Activated CD4-positive, alpha-beta T cell treated with anti-CD3 and anti-CD28 coated beads for 4 hours (primary cell): ENCODE results near the gene FADS6.
"Not testable (repeated sequence)": the region's sequence is repeated elsewhere in the genome, so short reads cannot be mapped to it uniquely, and the experiment has no call there.

Experiments
- DNase-seq, 2 donors: peaks; one replicate each; pipeline ENCODE4 v3.0.0-alpha.2; 2020

Gene FADS6

DNA sequence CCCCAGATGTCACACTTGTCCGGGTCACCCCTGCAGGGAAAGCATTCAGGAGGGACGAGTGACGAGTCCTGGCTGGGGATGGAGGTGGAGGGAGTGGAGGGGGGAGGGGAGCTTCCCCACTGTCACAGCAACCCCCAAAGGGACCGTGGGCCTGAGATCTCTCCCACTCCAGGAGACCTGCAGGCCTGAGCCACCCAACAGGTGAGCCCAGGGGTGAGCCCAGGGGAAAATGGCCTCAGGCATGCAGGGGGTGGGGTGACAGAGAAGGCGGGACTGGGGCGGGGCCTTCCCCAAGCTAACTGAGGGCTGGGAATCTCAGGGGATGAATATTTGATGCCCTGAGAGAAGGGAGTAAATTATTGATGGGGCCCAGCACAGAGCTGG, 27.2 kb upstream of the FADS6 start:
- no peak for DNase-seq

DNA sequence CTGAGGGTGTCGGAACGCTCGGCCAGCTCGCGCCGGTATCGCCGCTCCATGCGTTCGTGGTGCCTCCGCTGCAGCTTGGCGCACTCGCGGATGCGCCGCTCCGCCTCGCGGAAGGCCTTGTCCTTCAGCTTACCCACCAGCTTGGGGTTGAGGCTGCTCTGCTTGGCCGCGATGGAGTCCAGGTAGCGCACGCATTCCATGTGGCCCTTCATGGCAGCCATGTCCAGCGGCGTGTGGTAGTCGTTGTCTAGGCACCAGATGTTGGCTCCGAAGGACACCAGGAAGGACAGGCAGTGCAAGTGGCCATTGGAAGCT, 26.8 kb upstream of the FADS6 start:
- no peak for DNase-seq

DNA sequence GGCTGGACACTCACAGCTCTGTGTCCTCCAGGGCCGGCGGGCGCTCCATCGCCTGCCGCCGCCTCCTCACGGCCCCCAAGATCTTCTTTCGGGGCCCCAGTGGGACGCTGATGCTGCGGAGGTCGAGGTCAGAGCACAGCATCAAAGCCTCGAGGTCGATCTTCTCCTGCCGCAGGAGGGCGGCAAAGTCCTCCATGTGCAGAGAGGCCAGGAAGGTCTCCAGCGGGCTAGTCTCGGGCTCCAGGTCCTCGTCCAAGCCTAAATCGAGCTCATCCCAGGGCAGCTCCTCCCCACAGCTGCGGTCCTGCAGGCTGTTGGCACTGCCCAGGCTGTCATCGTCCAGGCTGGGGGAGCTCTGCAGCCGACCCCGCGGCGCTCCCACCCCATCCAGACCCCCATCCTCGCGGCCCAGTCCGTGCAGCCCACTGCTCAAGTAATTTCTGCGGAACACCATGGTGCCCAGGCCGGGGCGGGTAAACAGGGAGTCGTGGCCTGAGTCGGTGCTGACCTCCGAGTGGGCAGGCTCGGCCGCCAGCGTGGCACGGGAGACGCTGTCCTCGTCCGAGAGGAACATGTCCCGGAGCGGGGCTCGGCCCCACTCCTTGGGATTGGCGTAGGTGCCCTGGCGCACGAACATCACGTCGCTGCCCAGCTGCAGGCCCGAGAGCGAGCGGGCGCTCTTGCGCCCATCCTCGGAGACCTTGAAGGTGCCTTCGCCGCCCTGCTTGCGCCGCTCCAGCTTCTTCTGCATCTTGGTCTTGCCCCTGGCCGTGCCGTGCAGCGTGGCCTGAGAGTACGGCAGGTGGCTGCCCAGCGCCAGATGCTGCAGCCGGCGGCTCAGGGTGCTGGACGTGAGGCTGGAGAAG, 26.2 kb upstream of the FADS6 start:
- no peak for DNase-seq

DNA sequence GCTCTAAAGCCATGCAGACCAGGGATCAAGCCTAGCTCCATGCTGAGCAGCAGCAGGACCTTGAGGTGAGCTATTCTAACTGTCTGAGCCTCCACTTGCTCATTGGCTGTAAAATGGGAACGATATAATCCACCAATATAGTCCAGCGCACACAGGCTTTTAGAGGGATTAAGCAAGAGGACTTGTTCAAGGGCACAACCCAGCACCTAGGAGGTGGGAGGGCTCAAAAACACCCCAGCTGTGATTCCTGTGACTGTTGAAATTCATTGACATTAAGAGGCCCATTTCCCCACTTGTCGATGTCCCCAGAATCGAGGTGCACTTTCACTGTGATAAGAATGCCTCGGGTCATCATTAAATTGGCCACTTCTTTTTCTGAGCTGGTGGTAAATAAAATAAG, 25.5 kb upstream of the FADS6 start:
- no peak for DNase-seq

DNA sequence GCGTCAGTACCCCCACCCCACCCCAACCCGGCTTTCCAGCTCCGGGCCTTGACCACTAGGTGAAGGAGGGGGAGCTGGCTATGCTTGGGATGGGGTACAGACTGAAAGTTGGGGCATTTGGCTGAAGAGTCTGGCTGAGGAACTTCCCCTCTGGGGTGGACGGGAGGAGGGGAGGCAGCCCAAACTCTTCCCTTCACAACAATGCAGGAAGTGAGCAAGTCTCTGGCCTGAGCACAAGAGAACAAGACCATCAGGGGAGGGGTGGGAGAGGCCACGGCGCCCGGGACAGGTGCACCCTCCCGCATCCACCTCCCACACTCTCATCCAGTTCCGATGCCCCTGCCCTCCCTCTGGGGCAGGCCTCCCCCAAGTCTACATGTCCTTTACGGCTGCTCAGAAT, 24.0 kb upstream of the FADS6 start:
- no peak for DNase-seq

DNA sequence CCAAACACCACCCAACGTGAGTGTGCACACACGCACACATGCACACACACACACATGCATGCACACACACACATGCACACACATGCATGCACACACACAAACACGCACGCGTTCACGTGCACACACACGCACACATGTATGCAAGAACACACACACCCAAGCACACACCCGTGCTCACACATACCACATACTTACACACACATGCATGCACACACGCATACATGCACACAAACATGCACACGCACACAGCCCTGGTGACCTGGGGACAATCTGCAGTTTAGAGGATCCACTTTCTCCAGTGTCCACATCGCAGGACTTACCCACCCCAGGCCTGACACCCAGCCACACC, 23.4 kb upstream of the FADS6 start:
- DNase-seq: no peak

DNA sequence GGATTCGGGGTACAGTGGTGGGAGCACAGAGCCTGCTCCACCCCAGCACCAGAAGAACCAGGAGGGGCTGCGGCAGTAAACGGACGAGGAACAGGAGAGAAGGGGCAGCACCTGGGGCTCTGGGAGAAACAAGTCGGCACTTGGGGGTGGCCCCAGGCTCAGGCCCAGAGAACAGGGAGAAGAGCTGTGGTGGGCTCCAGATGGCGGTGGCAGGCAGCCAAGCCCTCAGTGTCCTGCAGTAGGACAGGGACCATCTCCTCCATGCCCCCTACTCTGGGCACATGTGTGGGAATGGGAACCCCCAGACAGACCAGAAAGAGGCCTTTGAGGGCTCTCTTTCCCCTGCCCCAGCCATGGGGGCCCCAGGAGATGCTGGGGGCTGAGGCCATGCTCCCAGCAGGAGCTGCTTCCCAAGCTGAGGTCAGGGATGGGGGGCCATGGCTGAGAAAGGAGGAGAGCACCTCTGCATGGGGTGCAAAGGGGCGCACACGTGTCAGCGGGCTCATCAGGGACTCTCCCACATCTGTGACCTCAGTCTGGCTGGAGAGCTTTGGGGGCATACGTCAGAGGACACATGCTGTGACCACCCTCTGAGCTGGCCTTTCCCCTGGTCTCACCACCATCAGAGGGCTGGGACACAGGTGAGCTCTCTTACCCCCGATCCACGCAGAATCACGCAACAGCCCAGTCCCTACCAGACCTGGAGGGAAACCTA, 22.9 kb upstream of the FADS6 start:
- no peak for DNase-seq

DNA sequence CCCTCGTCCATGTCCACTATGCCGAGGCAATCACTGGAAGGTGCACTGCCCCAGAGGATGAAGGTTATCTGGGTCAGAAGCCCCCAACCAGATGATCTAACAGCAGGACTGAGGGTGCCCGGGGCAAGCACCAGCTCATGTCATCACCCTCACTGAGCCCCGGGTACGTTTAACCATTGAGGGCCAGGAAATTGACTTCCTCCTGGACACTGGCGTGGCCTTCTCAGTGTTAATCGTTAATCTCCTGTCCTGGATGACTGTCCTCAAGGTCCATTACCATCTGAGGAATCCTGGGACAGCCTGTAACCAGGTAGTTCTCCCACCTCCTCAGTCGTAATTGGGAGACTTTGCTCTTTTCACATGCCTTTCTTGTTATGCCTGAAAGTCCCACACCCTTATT, 18.0 kb upstream of the FADS6 start:
- DNase-seq: not testable (repeated sequence)

DNA sequence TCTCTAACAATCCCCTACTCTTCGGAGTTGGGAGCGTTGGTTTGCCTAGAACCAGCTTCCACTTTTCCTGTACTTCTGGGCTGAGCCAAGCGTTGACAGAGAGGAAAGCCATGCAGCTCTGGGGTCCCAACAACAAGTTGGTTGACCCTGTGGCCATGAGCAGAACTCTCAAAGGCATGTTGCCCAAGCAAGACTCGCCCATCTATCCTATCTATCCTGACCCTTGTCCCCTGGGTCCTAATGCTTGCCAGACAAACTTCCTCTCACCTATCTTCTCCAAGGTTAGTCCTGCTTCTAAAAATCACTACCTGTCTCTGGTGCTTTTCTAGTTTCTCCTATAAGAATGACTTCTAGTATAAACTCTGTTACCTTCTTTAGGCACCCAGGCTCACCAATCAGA, 15.7 kb upstream of the FADS6 start:
- DNase-seq: not testable (repeated sequence)

DNA sequence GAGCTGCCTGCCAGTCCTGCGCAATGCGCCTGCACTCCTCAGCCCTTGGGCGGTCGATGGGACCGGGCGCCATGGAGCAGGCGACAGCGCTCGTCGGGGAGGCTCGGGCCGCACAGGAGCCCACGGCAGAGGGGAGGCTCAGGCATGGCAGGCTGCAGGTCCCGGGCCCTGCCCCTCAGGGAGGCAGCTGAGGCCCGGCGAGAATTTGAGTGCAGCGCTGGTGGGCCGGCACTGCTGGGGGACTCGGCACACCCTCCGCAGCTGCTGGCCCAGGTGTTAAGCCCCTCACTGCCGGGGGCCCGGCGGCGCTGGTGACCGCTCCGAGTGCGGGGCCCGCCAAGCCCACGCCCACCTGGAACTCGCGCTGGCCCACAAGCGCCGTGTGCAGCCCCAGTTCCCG, 13.6 kb upstream of the FADS6 start:
- DNase-seq: no peak

DNA sequence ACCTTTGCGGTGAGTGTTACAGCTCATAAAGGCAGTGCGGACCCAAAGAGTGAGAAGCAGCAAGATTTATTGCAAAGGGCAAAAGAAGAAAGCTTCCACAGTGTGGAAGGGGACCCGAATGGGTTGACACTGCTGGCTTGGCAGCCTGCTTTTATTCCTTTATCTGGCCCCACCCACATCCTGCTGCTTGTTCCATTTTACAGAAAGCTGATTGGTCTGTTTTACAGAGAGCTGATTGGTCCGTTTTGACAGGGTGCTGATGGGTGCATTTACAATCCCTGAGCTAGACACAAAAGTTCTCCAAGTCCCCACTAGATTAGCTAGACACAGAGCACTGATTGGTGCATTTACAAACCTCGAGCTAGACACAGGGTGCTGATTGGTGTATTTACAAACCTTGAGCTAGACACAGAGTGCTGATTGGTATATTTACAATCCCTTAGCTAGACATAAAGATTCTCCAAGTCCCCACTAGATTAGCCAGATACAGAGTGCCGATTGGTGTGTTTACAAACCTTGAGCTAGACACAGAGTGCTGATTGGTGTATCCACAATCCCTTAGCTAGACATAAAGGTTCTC, 12.9 kb upstream of the FADS6 start:
- DNase-seq: not testable (repeated sequence)

DNA sequence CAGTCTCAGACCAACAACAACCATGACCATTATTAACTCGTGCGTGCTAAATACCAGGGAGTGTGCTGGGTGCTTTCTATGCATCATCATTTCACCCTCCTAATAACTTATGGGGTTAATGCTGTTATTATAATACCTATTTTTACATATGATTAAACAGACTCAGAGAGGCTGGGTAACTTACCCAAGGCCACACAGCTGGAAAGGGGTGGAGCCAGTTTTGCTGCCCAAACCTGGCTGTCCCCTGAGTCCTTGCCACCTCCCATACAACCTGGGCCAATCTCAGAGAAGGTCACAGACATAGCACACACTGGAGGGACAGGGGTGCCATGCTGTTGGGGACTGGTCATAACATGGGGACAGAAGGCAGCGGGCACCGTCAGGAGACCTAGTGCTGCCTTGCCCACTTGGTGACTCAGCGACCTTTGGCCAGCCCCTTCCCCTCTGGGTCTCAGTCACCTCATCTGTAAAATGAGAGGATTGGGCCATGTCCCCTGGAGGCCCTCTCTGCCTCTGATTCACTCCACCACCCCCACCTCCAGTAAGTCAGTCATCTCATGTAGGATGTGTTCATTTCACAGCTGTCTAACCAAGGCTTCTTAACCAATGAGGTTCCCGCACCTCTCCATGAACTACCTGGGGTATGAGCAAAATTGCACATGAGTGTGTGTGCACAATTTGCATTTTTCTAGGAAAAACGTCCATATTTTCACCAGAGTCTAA, 11.4 kb upstream of the FADS6 start:
- DNase-seq: no peak

DNA sequence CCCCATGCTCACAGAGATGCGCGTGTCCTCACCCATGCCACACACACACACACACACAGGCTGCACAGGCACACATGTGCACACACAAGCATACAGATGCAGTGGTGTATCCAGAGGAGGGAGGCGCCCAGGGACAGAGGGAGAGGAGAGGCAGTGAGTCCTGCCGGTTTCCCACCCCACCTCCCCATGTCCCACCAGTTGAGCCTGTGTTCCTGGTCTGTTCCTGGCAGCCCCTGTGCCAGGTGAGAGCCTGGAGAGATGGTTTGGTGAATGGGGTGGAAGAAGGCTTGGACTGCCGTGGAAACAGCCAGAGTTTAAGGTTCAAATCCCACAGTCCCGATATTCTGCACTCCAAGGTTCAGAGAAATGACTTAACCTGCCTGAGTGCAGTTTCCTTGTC, 10.2 kb upstream of the FADS6 start:
- DNase-seq: no peak

DNA sequence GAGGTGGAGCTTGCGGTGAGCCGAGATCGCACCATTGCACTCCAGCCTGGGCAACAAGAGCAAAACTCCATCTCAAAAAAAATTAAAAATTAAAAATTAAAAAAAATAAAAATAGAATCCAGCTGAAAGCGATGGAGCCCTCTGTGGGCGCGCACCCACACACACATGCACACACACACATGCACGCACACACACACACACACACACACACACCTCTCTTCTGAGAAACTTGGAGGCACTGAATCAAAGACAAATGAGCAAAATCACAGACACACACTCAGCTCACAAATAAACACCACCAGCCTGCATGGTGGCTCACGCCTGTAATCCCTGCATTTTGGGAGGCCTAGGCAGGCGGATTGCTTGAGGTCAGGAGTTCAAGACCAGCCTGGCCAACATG, 9.6 kb upstream of the FADS6 start:
- DNase-seq: no peak

DNA sequence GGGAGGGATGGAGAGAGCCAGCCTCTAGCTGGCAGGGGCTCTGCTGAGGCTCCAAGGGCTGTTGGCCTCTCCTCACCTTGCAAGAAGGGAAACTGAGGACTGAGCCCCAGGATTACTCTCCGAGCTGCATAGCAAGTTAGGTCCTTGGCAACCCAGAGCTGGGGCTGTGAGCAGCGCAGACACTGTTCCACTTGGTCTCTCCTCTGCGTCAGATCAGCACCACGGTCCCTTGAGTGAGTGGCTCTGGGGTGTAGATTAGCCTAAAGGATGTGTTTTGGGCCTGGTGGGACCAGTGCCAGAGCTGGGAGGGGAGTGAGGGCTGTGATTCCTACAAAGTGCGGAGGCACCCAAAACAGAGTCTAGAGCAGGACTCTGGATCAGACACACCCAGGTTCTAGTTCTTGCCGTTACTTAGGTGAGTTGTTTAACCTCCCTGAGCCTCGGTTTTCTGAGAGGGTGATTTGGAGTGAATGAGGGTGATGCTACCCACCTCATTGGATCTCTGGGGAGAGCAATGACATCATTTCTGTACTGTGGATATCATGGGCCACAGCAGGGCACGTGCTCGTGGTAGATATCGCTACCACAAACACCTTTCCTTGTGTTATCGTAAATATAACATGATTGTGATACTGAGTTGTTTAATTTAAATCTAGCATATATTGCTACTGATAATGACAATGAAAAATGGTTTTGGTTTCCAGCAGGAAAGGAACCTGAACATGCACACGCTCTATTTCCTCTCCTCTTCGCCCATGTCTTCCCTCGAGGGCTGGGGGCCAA, 8.1 kb upstream of the FADS6 start:
- DNase-seq: no peak

DNA sequence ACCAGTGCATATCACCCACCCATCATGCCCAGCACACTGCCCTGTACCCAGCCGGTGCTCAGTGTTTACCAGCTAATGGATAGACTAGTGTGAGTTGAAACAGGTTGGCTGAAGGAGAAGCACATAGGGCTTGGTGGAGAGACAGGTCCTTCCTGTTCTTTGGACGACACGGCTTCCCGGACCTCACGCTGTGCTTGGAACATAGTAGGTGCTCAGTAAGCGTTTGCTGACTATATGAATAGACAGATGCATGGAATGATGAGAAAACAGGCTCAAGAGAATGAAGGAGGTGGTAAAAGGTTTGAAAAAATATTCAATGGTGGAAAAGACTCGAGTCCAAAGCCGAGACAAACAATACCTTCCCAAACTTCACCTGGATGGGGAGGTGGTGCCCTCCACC, 6.8 kb upstream of the FADS6 start:
- DNase-seq: no peak

DNA sequence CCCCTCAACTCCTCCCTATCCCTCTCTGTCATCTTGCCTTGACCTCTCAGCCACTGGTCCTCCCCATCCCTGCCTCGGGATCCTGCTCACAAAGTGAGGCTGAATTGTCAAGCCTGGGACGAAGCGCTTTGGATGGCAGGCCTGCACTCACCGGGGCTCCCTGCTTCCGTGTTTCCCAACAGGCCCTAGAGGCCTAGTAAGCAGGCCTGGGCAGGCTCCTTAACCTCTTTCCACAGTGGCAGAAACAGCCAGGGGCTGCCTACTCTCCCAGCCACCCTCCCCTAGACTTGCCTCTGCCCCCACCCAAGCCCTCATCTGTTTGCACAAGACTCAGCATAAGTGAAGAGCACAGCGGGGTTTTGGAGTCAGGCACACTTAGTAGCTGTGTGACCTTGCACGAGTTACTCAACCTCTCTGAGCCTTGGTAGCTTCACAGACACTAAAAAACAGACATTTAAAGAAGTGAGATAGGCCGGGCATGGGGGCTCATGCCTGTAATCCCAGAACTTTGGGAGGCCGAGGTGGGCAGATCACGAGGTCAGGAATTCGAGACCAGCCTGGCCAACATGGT, 5.0 kb upstream of the FADS6 start:
- DNase-seq: no peak

DNA sequence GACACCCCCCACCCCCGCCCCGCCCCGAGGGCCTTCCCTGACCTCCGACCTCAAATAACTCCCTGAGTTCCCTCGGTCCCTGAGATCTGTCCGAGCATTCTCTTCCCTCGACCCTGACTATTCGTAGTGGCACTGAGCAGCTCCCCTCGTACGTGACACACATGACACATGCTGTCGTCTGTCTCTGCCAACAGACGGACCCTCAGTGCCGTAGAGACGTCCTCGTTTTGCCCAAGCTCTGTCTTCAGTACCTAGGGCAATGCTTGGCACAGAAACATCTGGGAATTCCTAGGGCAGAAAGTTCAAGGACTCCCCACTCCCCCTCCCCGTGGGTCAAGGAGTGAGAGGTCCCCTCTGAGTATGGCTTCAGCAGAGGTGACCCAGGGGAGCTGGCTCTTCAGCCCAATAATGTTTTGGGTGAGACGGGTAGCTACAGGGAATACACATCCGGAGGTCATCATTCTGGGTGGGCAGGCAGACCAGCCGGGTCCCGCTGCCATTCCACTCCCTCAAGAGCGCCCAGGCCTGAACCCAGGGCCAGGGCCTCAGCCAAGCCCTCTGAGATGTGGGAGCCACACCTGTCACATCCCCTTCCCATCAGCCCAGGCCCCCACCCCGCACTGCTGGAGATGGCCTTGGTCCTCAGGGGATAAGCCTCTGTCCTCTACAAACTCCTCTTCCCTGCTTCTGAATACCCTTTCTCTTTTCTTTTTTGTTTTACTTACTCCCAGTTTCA, 671 bp upstream of the FADS6 start:
- no peak for DNase-seq

DNA sequence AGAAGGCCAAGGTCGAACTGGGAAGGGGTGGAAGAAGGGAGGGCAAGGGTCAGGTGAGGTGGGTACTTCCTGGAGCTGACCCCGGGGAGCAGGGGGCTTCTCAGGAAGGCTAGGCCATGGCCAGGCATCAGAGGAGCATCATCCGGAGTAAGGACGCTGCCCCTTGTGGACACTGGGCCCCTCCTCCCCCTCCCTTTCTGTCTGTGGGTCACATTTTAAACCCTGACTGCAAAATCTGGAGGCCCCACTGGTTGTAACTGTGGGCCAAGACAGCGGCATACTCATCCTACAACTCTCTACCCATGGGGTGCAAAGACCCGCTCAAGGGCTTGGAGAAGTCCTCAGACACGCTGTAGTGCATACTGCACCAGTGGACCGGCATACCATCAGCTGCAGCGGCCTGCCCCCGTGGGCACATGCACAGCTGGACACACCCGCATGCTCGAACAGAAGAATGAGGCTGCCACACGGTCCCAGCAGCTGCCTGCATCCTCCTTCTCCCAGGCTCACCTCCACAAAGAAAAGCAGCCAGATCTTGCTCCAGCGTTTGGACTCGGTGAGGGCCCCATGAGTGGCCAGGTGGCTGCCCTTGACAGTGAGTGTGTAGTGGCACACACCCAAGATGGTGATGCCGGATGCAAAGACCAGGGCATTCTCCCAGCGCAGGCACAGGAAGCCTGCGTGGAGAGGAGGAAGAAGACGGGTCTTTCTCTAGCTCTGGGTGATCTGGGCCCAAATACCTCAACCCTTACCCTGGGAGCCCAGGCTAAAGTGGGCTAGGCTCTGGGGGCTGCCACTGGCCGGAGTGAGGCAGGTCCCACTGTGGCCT, 1.2 kb downstream of the FADS6 start:
- DNase-seq: no peak

DNA sequence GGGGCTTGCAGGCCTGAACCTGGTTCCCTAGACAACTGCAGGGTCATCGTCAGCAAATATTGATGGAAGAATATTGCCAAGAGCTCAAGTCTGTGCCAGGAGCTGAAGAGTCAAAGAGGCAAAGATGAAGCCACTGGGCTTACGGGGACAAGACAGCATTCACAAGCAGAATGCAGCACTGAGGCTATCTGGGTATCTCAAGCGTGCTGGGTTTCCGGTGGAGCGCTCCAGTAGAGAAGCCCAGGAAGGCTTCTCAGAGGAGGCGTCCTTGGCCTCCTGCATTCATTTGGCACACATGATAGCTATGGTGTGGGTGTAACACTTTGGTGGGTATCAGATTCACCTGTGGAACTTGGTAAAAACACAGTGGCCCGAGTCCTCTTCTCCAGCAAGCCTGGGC, 2.9 kb downstream of the FADS6 start:
- no peak for DNase-seq

DNA sequence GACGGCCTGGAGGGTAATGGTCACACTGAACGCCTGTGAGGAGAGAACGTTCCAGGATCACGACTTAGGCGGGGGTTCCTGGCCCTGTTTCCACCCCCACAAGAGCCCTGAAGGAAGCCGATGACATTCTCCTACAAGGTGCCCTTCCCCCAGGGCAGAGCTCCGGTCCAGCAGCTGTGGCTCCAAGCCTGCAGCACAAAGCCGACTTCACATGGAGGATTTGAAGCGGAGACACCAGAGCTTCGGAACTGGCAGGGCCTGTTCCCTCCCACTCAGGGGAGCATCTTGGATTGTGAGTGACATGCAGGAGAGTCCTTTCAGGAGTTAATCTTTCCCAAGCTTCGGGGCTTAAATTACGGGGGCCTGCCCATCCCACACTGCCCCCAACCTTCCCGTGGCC, 5.0 kb downstream of the FADS6 start:
- no peak for DNase-seq
